GM19035 (cell line): ENCODE measurements around the gene FHOD3.

Source experiments
- ATAC-seq: cut with Tn5 transposase; IDR thresholded peaks from one replicate; pipeline ENCODE4 v1.9.1; 2021; ENCODE audit not compliant: unreplicated experiment

The FHOD3 gene

DNA sequence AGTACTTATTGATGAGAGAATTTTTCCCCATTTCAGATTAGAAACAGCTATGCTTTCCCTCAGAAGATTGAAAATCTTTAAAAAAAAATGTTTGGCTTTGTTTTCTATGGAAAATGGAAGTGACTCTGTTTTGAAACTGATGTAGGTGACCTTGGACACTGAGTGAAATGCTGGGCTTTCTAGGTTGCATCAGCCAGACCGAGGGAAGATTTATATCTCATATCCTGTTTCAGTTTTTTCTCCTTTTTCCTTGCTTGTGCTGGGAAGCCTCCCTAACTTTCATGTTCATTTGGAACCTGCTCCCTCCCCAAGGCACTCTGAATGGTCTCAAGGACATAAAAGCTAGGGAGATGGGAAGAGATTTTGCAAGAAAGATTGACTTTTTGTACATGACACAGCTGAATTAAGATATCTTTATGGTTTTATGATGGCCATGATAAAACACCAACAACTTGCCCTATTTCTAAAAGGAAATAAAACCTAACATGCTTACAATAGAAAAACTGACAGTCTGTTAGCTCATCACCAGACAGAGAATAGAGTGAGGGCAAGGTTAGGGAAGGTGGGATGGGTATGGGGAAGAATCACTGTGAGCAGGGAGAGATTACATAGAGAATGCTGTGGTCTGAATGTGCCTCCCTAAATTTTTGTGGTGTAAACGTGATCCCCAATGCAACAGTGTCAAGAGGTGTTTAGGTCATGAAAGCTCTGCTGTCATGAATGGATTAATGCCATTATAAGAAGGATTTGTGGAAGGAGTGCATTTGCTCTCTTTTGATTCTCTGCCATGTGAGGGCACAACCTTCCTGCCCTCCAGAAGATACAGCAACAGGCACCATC, 281.6 kb downstream of the FHOD3 start:
- ATAC-seq = no peak

DNA sequence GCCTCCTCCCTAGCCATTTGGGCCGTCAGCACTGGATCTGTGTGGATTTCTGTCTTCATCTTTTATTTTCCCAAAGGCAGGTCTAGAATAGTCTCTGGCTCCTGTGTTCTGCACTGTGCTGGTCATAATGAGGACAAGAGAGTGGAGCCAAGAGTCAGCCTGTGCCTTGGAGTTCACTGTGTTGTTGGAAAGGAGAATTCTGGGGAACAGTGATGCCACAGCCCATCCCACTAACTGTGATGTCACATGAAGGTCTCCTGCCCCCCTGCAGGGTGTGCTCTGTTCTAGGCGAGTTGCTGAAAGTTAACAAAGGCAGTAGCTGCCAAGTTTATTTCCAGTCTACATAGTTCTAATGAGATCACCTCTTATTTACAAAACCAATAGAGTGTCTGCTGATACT, 282.8 kb downstream of the FHOD3 start:
- no peak for ATAC-seq

DNA sequence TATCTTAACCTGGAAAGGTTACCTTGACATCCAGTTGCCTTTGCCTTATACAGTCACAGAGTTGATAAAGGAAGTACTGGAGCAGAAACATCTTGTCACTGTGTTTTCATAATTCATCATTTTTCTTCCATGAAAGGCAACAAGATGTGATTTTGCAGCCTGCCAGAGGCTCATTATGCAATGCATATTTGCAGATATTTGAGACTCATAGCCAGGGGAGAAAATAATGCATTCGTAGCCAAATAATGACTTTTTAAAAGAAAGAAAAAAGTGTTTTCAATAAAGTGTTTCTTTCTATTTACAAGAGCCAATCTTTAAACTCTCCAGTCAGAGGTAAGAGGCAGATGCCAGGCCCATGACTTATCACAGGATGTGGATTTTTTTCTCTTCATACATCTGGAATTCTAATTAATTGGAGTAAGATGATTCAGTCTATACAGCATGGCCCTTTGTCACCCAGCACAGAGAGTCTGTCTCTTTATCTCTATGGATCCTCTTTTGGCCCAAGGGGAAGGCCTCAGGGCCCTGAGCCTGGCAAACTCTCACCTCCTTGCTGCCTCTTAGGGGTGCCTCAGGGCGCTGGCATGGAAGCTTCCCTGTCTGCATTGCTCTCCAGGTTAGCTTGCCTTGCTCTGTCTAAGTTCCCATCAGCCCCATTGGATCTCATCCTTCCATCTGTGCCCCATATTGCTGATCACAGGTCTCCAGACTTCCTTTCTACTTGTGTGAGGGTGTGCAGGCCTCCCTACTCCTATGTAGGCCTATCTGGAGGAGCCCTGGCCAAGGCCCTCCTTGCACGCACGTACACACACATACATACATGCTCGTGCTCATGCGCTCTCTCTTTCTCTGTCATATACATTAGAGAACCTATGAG, 283.6 kb downstream of the FHOD3 start:
- ATAC-seq = no peak

DNA sequence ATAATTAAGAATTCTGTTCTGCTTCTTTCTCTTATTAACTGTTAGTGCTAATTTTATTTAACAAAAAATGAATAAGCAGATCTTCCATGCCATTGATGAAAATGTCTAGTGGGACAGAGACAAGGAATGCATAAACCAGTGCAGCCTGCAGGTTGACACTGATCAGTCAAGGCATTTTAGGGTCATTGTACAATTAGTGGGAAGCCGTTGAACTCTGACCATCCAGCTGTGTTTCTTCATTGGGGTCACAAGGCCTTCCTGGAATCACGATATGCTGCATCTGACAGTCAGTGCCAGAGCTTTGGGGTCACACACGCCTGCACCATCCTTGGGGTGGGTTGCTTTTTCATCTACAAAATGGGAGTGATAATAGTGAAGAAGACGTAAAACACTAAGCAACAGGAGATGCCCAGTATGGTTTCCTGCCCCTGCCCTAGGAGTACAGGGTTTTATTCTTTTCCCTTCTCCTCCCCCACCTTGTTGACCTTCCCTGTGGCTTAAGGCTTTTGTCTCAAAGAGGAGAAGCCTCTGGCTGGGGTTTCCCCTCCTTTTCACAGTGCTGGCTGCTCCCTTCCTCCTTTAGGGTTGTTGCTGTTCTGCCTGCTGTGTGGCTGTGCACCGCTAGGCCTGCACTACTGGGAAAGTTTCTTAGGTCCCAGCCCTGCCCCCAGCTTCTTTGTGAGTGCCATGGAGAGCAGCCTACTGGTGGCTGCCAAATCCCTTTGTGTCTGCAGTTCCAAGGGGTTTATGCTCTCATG, 285.7 kb downstream of the FHOD3 start:
- no peak for ATAC-seq

DNA sequence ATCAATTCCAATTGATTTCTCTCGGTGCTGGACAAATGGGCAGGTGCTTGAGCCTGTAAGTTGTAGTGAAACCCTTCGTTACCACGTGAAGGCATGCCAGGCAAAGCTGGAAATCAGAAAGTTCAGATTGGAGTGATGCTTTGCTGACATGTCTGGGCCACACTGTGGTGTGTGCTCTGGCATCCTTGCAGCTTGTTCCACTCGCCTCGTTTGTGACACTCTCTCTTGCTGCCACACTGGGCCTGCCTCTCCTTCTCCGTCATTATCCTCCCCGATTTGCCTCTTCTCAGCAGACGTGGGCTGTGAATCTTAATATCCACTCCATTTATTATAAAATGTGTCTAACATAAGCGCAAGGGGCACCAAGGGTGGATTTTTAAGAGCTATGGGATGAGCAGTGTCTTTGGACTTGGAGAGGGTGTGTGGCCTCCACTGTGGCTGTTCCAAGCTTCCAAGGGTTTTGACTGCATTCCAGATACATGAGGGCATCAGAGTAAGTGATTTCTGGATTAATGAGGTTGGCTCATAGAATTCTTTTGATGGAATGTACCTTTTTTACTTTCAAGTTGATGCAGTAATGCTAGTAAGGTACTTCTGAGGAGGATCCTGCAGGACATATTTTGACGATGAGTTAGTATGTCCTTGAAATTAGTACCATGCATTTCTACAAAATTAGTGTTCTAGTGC, 292.5 kb downstream of the FHOD3 start:
- no peak for ATAC-seq

DNA sequence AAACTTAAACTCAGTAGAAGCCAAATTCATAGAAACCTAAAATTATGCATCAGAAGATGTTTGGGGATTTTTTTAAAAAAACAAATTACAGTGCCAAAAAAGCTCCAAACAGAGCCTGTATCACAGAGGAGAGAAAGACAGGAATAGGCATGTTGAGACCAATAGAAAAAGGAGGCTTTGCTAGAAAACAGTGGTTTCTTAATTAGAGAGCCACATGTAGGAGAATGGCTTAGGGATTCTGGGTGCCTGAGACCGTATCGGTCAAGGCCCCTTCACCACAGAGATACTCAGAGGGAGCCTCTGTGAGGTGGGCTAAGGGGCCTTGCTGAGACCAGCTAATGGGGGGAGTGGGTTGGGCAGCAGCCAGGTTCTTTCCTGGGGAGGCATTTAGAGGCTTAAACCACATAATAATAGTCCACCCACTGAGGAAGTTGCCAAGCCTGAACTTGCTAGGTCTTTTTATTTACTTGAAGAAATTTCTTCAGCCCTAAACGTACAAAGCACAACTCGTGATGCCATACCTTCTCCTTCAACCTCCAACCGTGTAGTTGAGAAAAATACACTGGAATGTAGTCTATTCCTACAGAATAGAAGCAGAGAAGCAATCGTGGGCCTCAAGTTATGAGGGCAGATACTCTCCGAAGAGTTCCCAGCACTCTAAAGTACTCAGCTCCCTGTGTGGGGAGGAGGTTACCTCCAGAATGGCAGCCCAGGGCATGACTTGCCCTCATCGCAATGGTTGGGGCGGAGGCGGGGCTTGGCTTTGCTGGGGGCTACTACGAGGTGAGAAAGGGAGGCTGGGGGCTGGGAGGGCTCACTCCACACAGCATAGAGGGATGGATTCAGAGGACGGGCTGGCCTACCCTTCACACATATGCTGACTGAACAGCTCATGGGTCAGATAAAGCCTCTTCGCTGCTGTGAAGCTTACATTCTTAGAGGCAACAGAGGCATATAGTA, 293.4 kb downstream of the FHOD3 start:
- no peak for ATAC-seq

DNA sequence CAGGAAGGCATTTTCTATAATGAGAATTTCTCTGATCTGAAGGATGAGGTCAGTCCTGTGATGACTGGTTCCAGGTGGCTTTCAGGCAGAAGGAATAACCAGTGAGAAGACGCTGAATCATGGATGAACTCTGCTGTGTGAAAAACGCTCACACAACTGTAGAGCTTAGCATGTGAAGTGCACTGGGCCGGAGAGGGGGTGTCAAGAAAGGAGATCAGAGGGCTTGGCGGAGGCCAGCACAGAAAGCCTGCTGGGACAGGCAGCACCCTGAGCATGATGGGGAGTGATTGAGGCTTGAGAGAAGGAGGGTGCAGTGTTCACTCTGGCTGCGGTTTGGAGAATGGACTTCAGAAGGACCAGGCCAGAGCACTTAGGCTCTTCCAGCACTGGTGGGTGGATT, 294.8 kb downstream of the FHOD3 start:
- ATAC-seq = no peak

DNA sequence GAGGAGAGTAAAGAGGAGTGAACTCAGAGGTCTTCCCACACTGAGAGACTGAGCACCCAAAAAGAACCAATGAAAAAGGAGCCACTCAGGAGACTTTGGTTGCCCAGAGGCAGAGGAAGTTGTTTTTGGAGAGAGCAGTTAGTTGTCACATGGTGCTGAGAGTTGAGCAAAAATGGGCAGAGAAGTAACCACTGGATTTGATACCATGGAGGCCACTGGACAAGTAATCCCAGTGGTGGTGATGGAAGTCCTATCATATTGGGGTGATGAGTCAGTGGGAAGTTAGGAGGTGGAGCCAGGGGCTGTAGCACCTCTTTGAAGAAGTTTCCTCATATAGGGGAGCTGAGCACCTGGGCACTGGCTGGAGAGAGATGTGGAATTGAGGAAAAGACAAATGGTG, 295.5 kb downstream of the FHOD3 start:
- ATAC-seq = no peak

DNA sequence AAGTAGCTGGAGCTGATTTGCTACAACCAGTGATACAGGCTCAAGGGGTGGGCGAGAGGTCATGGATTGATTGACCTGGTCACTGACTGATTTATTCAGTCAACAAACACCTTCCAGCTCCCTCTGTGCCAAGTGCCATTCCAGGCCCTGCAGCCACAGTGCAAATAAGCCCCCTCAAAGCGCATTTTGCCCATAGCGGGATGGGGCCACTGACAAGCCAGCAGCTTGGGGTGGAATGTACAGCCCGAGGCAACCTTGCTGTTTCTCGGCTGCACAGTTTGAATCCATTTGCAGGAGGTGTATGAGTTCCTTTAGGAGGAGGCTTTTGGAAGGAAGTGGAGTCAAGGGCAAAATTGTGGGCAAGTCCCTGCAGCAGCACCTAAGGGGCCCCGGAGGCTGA, 296.1 kb downstream of the FHOD3 start:
- no peak for ATAC-seq

DNA sequence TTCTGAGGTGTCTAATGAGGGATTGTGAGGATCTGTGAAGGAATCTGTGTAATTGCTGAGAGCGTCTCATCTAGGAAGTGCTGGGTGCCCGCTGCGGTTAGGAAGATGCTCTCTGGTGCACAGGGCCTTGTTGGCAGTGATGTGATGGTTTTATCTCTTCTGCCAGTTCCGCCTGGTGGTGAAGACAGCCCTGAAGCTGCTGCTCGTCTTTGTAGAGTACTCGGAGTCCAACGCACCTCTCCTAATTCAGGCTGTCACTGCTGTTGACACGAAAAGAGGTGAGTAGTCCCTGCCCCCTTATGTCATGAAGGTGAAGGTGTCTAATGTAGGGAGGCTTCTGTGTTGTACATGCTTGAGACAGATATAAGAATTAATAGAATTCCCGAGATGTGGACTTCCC, 297.1 kb downstream of the FHOD3 start:
- ATAC-seq = no peak

DNA sequence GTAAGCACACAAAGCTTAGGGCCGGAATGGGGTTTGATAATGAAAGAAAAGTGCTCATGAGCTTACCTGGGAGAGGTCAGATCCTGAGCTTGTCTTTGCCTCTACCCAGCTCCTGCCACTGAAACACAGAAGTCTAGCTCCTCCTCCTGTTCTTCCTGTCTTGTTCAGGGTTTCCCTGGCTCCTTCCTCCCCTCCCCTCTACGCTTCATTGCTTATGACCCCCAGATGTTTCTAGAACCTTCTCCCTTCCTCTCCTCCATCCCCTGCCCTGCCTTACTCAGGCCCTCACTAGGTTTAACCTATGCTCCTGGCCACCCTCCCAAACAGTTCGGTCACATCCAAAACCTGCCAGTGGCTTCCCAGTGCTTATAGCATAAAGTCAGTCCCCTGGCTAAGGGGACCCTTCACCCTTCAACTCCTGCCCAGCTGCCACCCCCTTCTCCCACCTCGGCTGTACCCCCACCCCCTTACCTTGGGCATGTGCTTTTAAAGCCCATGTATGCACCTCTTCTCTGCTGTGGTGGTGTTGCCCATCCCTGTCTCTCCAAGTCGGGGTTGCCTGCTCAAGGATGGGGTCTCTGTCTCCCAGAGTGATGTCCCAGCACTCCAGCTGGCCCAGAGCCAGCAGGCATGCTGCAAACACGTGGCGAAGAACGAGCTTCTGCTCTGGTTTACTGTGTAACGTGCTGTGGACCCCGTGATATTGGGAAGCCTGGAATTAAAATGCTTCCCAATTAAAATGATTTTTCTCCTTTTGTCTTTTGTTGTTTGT, 297.7 kb downstream of the FHOD3 start:
- no peak for ATAC-seq

DNA sequence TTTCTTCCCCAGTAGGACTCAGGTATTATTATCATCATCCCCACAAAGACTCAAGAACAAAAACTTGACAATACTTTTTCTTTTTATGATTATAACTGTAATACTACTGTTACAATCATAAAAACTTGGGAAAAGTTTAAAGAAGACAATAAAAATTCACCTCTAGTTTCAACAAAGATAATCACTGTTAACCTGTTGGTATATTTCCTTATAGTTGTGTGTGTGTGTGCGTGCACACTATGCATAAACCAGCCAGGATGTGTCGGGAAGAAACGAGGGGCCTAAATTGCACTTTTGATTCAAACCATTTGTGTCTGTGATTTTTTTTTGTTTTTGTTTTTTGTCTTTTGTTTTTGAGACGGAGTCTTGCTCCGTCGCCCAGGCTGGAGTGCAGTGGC, 298.3 kb downstream of the FHOD3 start:
- ATAC-seq = no peak

DNA sequence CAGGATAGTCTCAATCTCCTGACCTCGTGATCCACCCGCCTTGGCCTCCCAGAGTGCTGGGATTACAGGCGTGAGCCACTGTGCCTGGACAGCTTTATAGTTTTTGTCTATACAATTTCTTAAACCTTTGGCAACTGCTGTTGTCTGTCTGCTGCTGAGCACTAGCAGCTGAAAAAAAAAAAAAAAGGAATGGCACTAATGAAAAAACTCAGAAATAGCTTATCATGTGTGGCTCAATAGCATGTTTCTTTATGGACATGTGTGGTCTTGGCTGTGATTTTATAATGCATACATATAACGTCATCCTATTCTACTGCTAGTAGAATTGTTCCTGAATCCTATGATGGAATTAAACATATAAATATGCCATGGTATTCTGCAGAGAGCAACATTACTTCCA, 300.1 kb downstream of the FHOD3 start:
- no peak for ATAC-seq

DNA sequence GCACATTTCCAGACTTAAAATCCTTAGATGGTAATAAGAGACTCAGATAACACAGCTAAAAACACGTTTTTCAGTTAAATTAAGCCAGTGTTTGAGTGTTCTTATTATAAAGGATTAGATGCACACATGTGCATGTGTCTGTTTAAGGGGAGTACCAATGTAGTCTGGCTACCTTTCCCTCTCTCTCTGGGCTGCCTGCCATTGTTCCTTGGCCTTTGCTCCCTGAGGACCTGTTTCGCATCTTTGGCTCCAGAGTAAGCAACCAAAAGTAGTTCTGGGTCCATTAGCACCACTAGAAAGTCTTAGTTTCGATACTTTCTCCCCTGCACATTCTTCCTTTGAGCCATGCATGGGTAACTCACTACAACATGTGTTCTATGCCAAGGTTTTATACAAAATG, 303.0 kb downstream of the FHOD3 start:
- no peak for ATAC-seq

DNA sequence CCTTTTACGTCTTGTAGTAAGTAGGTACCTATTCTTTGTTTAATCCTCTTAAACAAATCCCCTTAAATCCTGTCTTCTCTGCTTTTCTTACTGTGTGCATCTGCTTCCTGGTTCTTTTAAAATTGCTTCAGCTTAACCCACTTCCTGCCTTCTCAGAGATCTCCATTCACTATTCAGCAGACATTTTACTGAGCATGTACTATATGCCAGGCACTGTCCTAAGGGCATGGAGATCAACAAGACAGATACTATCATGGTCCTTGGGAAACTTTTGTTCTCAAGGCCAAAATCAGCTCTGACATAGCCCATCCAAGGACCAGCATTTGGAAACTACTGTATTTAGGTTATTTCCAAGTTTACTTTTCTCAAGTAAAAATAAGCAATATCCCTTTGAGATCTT, 303.8 kb downstream of the FHOD3 start:
- ATAC-seq = no peak

DNA sequence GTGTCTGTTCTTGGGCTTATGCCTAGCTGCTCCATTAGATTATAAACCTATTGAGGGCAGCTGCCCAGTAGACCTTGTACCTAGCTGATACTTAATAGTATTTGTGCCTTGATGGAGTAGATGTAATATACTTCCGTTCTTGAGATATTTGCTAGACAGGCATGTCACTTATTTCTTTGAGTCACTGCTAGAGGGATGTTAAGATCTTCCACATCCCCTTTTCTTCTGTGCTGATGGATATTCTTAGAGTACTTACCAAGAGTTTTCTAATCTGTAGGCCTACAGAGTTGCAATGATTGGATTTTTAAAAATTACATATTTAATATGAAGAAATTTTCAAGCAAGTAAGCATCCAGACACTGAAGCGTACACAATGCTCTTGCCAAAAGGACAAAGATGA, 304.6 kb downstream of the FHOD3 start:
- no peak for ATAC-seq

DNA sequence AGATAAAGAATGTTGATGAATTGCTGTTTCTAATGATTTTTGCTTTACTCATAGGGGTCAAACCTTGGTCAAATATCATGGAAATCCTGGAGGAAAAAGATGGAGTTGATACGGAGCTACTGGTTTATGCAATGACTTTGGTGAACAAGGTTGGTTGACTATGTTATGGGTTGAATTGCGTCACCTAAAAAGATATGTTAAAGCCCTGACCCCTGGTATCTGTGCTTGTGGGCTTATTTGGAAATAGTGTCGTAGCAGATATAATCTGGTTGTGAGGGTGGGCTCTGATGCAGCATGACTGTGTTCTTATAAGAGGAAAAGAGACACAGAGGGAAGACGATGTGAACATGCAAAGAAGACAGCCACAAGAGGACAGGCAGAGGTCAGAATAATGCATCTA, 305.1 kb downstream of the FHOD3 start:
- no peak for ATAC-seq

DNA sequence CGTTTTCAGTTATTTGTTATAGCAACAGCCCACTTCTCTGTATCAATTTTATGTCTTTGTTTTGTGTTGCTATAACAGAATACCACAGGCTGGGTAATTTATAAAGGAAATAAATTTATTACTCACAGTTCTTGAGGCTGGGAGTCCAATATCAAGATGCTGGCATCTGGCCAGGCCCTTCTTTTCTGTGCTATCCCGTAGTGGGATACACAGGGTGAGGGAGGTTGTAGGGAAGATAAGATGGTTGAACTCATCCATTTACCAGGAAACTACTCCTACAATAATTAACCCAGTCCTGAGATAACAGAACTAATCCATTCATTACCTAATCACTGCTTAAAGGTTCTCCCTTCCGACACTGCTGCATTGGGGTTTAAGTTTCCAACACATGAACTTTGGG, 310.6 kb downstream of the FHOD3 start:
- ATAC-seq = no peak

DNA sequence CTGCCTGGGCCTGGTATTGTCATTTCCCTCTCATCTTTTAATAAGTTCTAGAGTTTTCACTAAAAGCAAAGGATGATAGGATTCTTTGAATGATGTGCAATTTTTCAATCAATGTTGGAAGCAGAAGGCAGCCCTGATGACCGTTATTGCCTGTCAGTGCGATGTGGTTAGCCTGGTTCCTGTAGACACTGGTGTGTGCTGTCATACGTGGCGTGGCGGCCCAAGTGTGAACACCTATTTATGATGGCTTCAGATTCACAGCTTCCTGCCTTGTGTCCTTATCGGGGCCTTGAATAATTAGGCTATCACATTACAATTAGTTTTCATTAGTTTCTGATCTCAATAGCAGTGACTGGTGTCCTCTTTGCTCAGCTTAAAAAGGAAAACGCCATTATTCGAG, 312.7 kb downstream of the FHOD3 start:
- no peak for ATAC-seq
